SK-N-SH treated with all-trans-retinoic acid at 6 μM for 48 hours (cell line): ENCODE measurements around the gene F11R.

Source experiments
- ARNTL ChIP-seq: fragments of 450-650 bp; formaldehyde crosslinking; IDR thresholded peaks from 2 replicates; pipeline ENCODE4 v1.5.0; 2020; ENCODE audit warnings: low read depth, mild to moderate bottlenecking, moderate library complexity, borderline replicate concordance
- CSRNP3 ChIP-seq: fragments of 250-450 bp; sonication (Bioruptor Pico); IDR thresholded peaks from 2 replicates; pipeline ENCODE4 v1.5.1; 2021; ENCODE audit warnings: mild to moderate bottlenecking, moderate library complexity
- ESRRG ChIP-seq: fragments of 250-450 bp; sonication (Bioruptor Pico); IDR thresholded peaks from 2 replicates; pipeline ENCODE4 v1.6.1; 2021; ENCODE audit warnings: mild to moderate bottlenecking
- GLIS3 ChIP-seq: fragments of 250-450 bp; sonication (Bioruptor Pico); IDR thresholded peaks from 2 replicates; pipeline ENCODE4 v1.5.0; 2020; ENCODE audit warnings: mild to moderate bottlenecking, moderate library complexity
- TOX ChIP-seq: fragments of 250-450 bp; sonication (Bioruptor Pico); IDR thresholded peaks from 2 replicates; pipeline ENCODE4 v1.8.0; 2021; ENCODE audit warnings: mild to moderate bottlenecking, moderate library complexity, borderline replicate concordance
- ZNF565 ChIP-seq: fragments of 450-650 bp; formaldehyde crosslinking; conservative IDR thresholded peaks from 2 replicates; pipeline ENCODE4 v1.5.0; 2020; ENCODE audit warnings: low read depth, mild to moderate bottlenecking, moderate library complexity

- TF ChIP-seq ARNTL (CRISPR knock-in tag) (no peak), CSRNP3 (CRISPR knock-in tag) (no peak), TOX (CRISPR knock-in tag) (no peak), GLIS3 (CRISPR knock-in tag) (no peak), ESRRG (CRISPR knock-in tag) (no peak), ZNF565 (CRISPR knock-in tag) (no peak)
Measured at GRCh38 chr1:160951443-160952128, 69.4 kb downstream of the F11R start.
